ENCODE results near the gene MRPL33. TPM values are rescaled to one million over a fixed set of nuclear protein-coding genes. Genes with fewer than 3 reads are reported as not detected.
"Not testable (repeated sequence)": the region's sequence is repeated elsewhere in the genome, so short reads cannot be mapped to it uniquely, and the experiment has no call there.

MRPL33 gene
- polyA plus RNA-seq, 3 donors: 67.4 to 341 (median 331) TPM

GRCh38 chr2:27746325-27746724 is 25.2 kb upstream of the MRPL33 start:
- Mint-ChIP-seq H3K9me3 (peaks cover 14 to 27% (median 23%) of the 10 kb centered on the region in 7 donors), H3K4me1 (peaks cover 2% of the 10 kb centered on the region), H3K27me3 (ENCODE audit: low read depth in 3 of 3) (peaks cover 0 to 5% (median 2%) of the 10 kb centered on the region in 3 donors), H3K27ac (no peak overlapping the region), H3K36me3 (peaks cover 4% of the 10 kb centered on the region in 2 donors), H3K4me3 (no peak overlapping the region)
- Histone ChIP-seq H4K20me1 (ENCODE audit: insufficient read depth, low read length) (no peaks in the 10 kb centered on the region), H3K36me3 (replicated peaks in 1 of 2; ENCODE audit: control insufficient read depth in 1 of 2, insufficient read depth in 2 of 2, low read length in 2 of 2) (peaks cover 0 to 10% of the 10 kb centered on the region in 2 donors), H3K79me2 (ENCODE audit: insufficient read depth, low read length) (no peaks in the 10 kb centered on the region), H3K9me3 (replicated peaks in 1 of 2; ENCODE audit: control insufficient read depth in 1 of 2, insufficient read depth in 1 of 2, low read length in 2 of 2) (peaks cover 10 to 15% of the 10 kb centered on the region in 2 donors), H3K4me1 (ENCODE audit: control insufficient read depth in 1 of 2, insufficient read depth in 2 of 2, low read length in 2 of 2) (no peaks in the 10 kb centered on the region), H3K9ac (ENCODE audit: insufficient read depth, low read length, poor library complexity, severe bottlenecking) (no peak overlapping the region), H3K4me2 (replicated peaks; ENCODE audit: extremely low read depth, low read length, poor library complexity, severe bottlenecking) (no peak overlapping the region), H3K27ac (ENCODE audit: low read depth in 1 of 2, low read length in 2 of 2) (no peak overlapping the region), H2AFZ (ENCODE audit: insufficient read depth, low read depth, low read length, poor library complexity, severe bottlenecking) (no peak overlapping the region), H3K4me3 (replicated peaks in 1 of 3; ENCODE audit: low read depth in 2 of 3, low read length in 3 of 3) (no peak overlapping the region), H3K27me3 (ENCODE audit: control insufficient read depth in 2 of 2, insufficient read depth in 2 of 2, low read length in 2 of 2) (no peaks in the 10 kb centered on the region)
- TF ChIP-seq, protein P1, sequence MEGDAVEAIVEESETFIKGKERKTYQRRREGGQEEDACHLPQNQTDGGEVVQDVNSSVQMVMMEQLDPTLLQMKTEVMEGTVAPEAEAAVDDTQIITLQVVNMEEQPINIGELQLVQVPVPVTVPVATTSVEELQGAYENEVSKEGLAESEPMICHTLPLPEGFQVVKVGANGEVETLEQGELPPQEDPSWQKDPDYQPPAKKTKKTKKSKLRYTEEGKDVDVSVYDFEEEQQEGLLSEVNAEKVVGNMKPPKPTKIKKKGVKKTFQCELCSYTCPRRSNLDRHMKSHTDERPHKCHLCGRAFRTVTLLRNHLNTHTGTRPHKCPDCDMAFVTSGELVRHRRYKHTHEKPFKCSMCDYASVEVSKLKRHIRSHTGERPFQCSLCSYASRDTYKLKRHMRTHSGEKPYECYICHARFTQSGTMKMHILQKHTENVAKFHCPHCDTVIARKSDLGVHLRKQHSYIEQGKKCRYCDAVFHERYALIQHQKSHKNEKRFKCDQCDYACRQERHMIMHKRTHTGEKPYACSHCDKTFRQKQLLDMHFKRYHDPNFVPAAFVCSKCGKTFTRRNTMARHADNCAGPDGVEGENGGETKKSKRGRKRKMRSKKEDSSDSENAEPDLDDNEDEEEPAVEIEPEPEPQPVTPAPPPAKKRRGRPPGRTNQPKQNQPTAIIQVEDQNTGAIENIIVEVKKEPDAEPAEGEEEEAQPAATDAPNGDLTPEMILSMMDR (IDR thresholded peaks at IDR 0.05): no peak
- 100% methylated on average over 1 of the region's 2 CpGs for WGBS (ENCODE audit: insufficient coverage)
- DNase-seq: no peak
- intact Hi-C loops (cut with micrococcal nuclease): no loop called here

GRCh38 chr2:27747827-27748352 is 23.6 kb upstream of the MRPL33 start:
- intact Hi-C loops (cut with micrococcal nuclease): no loop called here
- Histone ChIP-seq H3K9me3 (replicated peaks in 1 of 2; ENCODE audit: control insufficient read depth in 1 of 2, insufficient read depth in 1 of 2, low read length in 2 of 2) (peaks cover 10 to 15% of the 10 kb centered on the region in 2 donors), H3K27ac (ENCODE audit: low read depth in 1 of 2, low read length in 2 of 2) (no peak overlapping the region), H3K4me2 (replicated peaks; ENCODE audit: extremely low read depth, low read length, poor library complexity, severe bottlenecking) (no peak overlapping the region), H3K79me2 (ENCODE audit: insufficient read depth, low read length) (no peaks in the 10 kb centered on the region), H3K36me3 (replicated peaks in 1 of 2; ENCODE audit: control insufficient read depth in 1 of 2, insufficient read depth in 2 of 2, low read length in 2 of 2) (peaks cover 0 to 10% of the 10 kb centered on the region in 2 donors), H3K4me3 (replicated peaks in 1 of 3; ENCODE audit: low read depth in 2 of 3, low read length in 3 of 3) (no peak overlapping the region), H2AFZ (ENCODE audit: insufficient read depth, low read depth, low read length, poor library complexity, severe bottlenecking) (no peak overlapping the region), H3K9ac (ENCODE audit: insufficient read depth, low read length, poor library complexity, severe bottlenecking) (no peak overlapping the region), H3K4me1 (ENCODE audit: control insufficient read depth in 1 of 2, insufficient read depth in 2 of 2, low read length in 2 of 2) (no peaks in the 10 kb centered on the region), H4K20me1 (ENCODE audit: insufficient read depth, low read length) (no peaks in the 10 kb centered on the region), H3K27me3 (ENCODE audit: control insufficient read depth in 2 of 2, insufficient read depth in 2 of 2, low read length in 2 of 2) (no peaks in the 10 kb centered on the region)
- DNase-seq: no peak
- peaks cover 14 to 27% (median 23%) of the 10 kb centered on the region in 7 donors for H3K9me3 Mint-ChIP-seq
- H3K4me3 Mint-ChIP-seq: no peak overlapping the region
- peaks cover 0 to 3% (median 2%) of the 10 kb centered on the region in 3 donors for H3K27me3 Mint-ChIP-seq (ENCODE audit: low read depth in 3 of 3)
- H3K4me1 Mint-ChIP-seq: peaks cover under 1% of the 10 kb centered on the region
- H3K36me3 Mint-ChIP-seq: peaks cover 4% of the 10 kb centered on the region in 2 donors
- 100% methylated on average over 4 of the region's 6 CpGs for WGBS (ENCODE audit: insufficient coverage)
- TF ChIP-seq, protein P1 (IDR thresholded peaks at IDR 0.05): no peak
- no peak overlapping the region for H3K27ac Mint-ChIP-seq

DNA sequence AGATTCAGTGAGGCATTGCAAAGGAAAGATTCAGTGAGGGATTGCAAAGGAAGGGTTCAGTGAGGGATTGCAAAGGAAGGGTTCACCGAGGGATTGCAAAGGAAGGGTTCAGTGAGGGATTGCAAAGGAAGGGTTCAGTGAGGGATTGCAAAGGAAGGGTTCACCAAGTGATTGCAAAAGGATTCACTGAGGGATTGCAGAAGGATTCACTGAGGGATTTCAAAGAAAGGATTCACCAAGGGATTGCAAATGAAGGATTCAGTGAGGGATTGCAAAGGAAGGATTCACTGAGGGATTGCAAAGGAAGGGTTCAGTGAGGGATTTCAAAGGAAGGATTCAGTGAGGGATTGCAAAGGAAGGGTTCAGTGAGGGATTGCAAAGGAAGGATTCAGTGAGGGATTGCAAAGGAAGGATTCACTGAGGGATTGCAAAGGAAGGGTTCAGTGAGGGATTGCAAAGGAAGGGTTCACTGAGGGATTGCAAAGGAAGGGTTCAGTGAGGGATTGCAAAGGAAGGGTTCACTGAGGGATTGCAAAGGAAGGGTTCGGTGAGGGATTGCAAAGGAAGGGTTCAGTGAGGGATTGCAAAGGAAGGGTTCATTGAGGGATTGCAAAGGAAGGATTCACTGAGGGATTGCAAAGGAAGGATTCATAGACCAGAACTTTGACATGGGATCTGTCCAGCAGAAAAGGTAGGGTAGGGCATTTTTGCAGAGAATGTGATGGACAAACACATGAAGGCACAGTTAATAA is 22.5 kb upstream of the MRPL33 start:
- Mint-ChIP-seq H3K27ac (peak overlapping the region in 1 of 7 donors; percentile 10), H3K9me3 (peaks cover 14 to 27% (median 21%) of the 10 kb centered on the region in 7 donors)
- H3K27ac ChIP-seq (ENCODE audit: low read depth in 1 of 2, low read length in 2 of 2); H3K9ac ChIP-seq (ENCODE audit: insufficient read depth, low read length, poor library complexity, severe bottlenecking); H3K79me2 ChIP-seq (ENCODE audit: insufficient read depth, low read length); H3K4me3 Mint-ChIP-seq; H3K4me1 ChIP-seq (ENCODE audit: control insufficient read depth in 1 of 2, insufficient read depth in 2 of 2, low read length in 2 of 2); H3K36me3 Mint-ChIP-seq; H3K27me3 Mint-ChIP-seq (ENCODE audit: low read depth in 3 of 3); H3K4me2 ChIP-seq (replicated peaks; ENCODE audit: extremely low read depth, low read length, poor library complexity, severe bottlenecking); DNase-seq; H3K4me1 Mint-ChIP-seq; H2AFZ ChIP-seq (ENCODE audit: insufficient read depth, low read depth, low read length, poor library complexity, severe bottlenecking); H3K4me3 ChIP-seq (replicated peaks in 1 of 3; ENCODE audit: low read depth in 2 of 3, low read length in 3 of 3); H4K20me1 ChIP-seq (ENCODE audit: insufficient read depth, low read length); H3K27me3 ChIP-seq (ENCODE audit: control insufficient read depth in 2 of 2, insufficient read depth in 2 of 2, low read length in 2 of 2); intact Hi-C loops (cut with micrococcal nuclease): not testable (repeated sequence)
- Histone ChIP-seq H3K36me3 (replicated peaks in 1 of 2; ENCODE audit: control insufficient read depth in 1 of 2, insufficient read depth in 2 of 2, low read length in 2 of 2) (peaks cover 0 to 10% of the 10 kb centered on the region in 2 donors), H3K9me3 (replicated peaks in 1 of 2; ENCODE audit: control insufficient read depth in 1 of 2, insufficient read depth in 1 of 2, low read length in 2 of 2) (peaks cover 10 to 15% of the 10 kb centered on the region in 2 donors)
- 100% methylated on average over 2 of the region's 2 CpGs for WGBS (ENCODE audit: insufficient coverage)
